Activated T-helper 2 cell treated with anti-CD3 and anti-CD28 coated beads, Interferon-gamma antibody, Interleukin-2, Interleukin-4, amounts not matched to agents 10 μg/mL and 5 μg/mL and 100 μg/mL, durations not matched to agents 14 hours and 24 hours and 36 hours (primary cell): Measurements from ENCODE around the gene TMEM128. TPM values are rescaled to one million over a fixed set of nuclear protein-coding genes. Genes with fewer than 3 reads are reported as not detected.
"Not testable (repeated sequence)": the region's sequence is repeated elsewhere in the genome, so short reads cannot be mapped to it uniquely, and the experiment has no call there.

Experiments
- DNase-seq: peaks from one replicate; pipeline ENCODE4 v3.0.0; 2021; ENCODE audit warnings: low spot score
- H3K27ac Mint-ChIP-seq: one replicate; pipeline ENCODE4 v1.8.0; 2021; ENCODE audit warnings: mixed read lengths
- H3K27me3 Mint-ChIP-seq: one replicate; pipeline ENCODE4 v1.8.0; 2021; ENCODE audit warnings: low read depth, mixed read lengths
- H3K36me3 Mint-ChIP-seq: one replicate; pipeline ENCODE4 v1.8.0; 2021; ENCODE audit warnings: low read depth, mixed read lengths
- H3K4me1 Mint-ChIP-seq: one replicate; pipeline ENCODE4 v1.8.0; 2021; ENCODE audit warnings: low read depth, mixed read lengths
- H3K4me3 Mint-ChIP-seq: one replicate; pipeline ENCODE4 v1.8.0; 2021; ENCODE audit warnings: low read depth, mild to moderate bottlenecking, moderate library complexity, mixed read lengths
- H3K9me3 Mint-ChIP-seq: one replicate; pipeline ENCODE4 v1.8.0; 2021; ENCODE audit warnings: mixed read lengths
- intact Hi-C: fragments of 100-400 bp; cut with micrococcal nuclease; formaldehyde crosslinking; loops from one replicate; pipeline ENCODE4 v1.15.1; 2023
- total RNA-seq: library from RNA; stranded (reverse); gene quantifications from 2 replicates; pipeline ENCODE4 v1.2.3, GENCODE V29; 2022

The TMEM128 gene
- total RNA-seq, 1 donor from 2014 or later = 18.5 TPM

DNA sequence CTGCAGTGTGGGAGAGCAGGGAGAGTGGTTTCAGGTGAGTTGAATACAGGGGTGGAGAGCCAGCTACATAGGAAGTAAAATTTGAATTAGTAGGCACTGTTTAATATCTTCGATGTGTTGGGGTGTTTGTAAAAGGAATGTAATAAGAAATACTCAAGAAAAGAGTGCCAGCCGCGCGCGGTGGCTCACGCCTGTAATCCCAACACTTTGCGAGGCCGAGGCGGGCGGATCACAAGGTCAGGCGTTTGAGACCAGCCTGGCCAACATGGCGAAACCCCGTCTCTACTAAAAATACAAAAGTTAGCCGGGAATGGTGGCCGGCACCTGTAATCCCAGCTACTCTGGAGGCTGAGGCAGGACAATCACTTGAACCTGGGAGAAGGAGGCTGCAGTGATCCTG is 1.3 kb upstream of the TMEM128 start:
- H3K36me3 Mint-ChIP-seq = peaks cover 17% of the 10 kb centered on the region
- H3K4me3 Mint-ChIP-seq = peak overlapping the region; percentile 94
- H3K27ac Mint-ChIP-seq, H3K27me3 Mint-ChIP-seq, H3K9me3 Mint-ChIP-seq, DNase-seq: not testable (repeated sequence)
- peaks cover 20% of the 10 kb centered on the region for H3K4me1 Mint-ChIP-seq
- intact Hi-C loops = loop anchor here (2.0 kb wide), 1 partner anchor 291 kb away; no protein-coding TSS in a partner anchor

DNA sequence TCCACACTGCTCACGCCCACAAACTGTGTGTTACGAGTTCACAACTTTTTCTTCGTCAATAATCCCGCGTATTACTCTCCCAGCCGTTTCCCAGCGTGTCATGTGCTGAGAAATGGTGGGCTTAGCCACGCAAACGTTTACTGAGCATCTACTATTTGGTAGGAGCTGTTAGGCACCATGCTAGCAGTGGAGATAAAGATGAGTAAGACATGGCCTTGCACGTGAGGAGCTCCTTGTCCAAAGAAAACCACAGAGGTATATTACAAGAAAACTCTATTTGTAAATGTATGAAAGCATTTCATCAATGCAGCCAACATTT is 821 bp upstream of the TMEM128 start:
- Mint-ChIP-seq H3K4me3 (peak overlapping the region; percentile 94), H3K4me1 (peaks cover 20% of the 10 kb centered on the region), H3K9me3 (no peaks in the 10 kb centered on the region), H3K27ac (peak overlapping the region; percentile 94), H3K36me3 (peaks cover 21% of the 10 kb centered on the region), H3K27me3 (no peaks in the 10 kb centered on the region)
- intact Hi-C loops = loop anchor here (1.0 to 2.0 kb wide), 2 partner anchors 41 to 292 kb away; partner anchors contain the start of genes LYAR and ZBTB49
- DNase-seq = no peak

GRCh38 chr4:4247696-4248028 is 361 bp downstream of the TMEM128 start:
- peaks cover 27% of the 10 kb centered on the region for H3K36me3 Mint-ChIP-seq
- H3K4me1 Mint-ChIP-seq = peaks cover 20% of the 10 kb centered on the region
- H3K4me3 Mint-ChIP-seq = peak overlapping the region; percentile 94
- H3K27ac Mint-ChIP-seq = peak overlapping the region; percentile 94
- H3K27me3 Mint-ChIP-seq = no peaks in the 10 kb centered on the region
- intact Hi-C loops = loop anchor here (1.0 to 2.0 kb wide), 2 partner anchors 43 to 293 kb away; partner anchors contain the start of genes LYAR and ZBTB49
- no peak for DNase-seq
- H3K9me3 Mint-ChIP-seq = no peaks in the 10 kb centered on the region

DNA sequence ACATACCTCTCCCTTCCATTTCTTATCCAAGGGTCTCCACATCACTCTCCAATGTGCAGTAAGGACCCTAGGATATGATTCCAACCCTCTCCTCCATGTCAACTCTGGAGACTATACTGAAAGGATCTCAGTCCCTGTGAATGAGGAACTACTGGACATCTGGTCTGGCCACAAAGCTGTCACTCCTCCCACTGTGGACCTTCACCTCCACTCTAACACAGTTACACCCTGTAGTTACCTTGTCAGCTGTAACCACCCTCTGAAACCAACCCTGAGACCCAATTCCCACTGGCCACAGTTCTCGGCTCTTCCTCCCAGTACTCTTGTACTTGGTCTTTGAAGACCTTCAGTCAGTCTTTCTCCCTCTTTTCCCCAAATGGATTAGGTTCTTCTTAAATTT is 2.9 kb downstream of the TMEM128 start:
- no peak overlapping the region for H3K4me3 Mint-ChIP-seq
- H3K9me3 Mint-ChIP-seq = no peaks in the 10 kb centered on the region
- intact Hi-C loops = no loop called here
- no peak overlapping the region for H3K27ac Mint-ChIP-seq
- DNase-seq = no peak
- no peaks in the 10 kb centered on the region for H3K27me3 Mint-ChIP-seq
- H3K4me1 Mint-ChIP-seq = peaks cover 20% of the 10 kb centered on the region
- H3K36me3 Mint-ChIP-seq = peaks cover 38% of the 10 kb centered on the region

DNA sequence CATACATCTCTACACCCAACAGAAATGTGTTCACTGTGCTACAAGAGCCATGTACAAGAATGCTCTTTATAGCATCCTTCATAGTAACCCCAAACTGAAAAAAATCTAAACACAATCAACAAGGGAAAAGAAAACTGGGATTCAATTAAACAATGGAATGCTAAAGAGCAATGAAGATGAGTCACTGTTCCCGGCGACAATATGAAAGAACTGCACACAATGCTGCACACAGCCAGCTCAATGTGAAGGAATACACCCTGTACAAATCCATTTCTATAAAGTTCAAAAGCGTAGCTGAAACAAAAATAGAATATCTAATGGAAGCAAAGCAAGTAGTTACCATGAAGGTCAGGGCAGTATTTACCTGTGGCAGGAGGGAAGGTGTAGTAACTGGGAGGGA is 8.5 kb downstream of the TMEM128 start:
- H3K9me3 Mint-ChIP-seq, H3K27ac Mint-ChIP-seq, intact Hi-C loops, H3K27me3 Mint-ChIP-seq, H3K4me3 Mint-ChIP-seq, DNase-seq, H3K4me1 Mint-ChIP-seq: not testable (repeated sequence)
- peaks cover 49% of the 10 kb centered on the region for H3K36me3 Mint-ChIP-seq

DNA sequence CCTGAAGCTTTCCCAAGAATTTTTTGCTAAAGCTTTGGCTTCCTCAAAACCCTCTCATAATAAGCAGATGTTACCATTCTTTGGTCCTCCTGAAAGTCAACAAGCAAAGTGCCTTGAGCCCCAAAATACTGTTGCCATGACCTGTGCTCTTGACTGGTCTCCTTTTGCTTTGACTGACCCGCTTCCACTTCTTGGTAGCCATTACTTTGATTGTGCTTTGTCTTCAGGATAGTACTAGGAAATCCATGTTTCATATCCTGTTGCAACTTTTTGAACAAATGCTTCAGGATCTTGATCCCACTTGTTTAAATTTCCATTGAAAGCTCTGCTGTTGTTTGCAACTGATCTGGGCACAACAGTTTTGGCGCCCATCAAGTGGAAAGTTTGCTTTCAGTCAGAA is 14.4 kb downstream of the TMEM128 start:
- Mint-ChIP-seq H3K27me3 (peaks cover 9% of the 10 kb centered on the region), H3K4me3 (no peak overlapping the region), H3K36me3 (peaks cover 15% of the 10 kb centered on the region), H3K4me1 (no peaks in the 10 kb centered on the region), H3K27ac (no peak overlapping the region), H3K9me3 (no peaks in the 10 kb centered on the region)
- no peak for DNase-seq
- intact Hi-C loops = no loop called here

DNA sequence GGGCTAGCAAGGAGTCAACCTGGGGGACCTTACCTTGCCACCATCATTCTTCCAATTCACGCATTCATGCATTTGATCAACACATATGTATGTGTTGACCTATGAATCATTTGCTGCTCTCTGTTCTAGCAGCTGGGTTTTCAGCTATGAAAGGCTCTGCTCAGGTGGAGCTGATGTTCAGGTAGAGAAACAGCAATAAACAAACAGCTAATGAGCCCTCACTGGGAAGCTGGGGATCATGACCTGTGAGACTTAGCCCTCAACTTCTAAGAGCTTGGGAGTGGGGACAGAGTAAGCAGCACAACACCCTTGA is 19.7 kb downstream of the TMEM128 start:
- DNase-seq = no peak
- intact Hi-C loops = no loop called here
- peaks cover 46% of the 10 kb centered on the region for H3K27me3 Mint-ChIP-seq
- H3K9me3 Mint-ChIP-seq = no peaks in the 10 kb centered on the region
- H3K4me1 Mint-ChIP-seq = no peaks in the 10 kb centered on the region
- peaks cover 6% of the 10 kb centered on the region for H3K36me3 Mint-ChIP-seq
- no peak overlapping the region for H3K4me3 Mint-ChIP-seq
- H3K27ac Mint-ChIP-seq = no peak overlapping the region

DNA sequence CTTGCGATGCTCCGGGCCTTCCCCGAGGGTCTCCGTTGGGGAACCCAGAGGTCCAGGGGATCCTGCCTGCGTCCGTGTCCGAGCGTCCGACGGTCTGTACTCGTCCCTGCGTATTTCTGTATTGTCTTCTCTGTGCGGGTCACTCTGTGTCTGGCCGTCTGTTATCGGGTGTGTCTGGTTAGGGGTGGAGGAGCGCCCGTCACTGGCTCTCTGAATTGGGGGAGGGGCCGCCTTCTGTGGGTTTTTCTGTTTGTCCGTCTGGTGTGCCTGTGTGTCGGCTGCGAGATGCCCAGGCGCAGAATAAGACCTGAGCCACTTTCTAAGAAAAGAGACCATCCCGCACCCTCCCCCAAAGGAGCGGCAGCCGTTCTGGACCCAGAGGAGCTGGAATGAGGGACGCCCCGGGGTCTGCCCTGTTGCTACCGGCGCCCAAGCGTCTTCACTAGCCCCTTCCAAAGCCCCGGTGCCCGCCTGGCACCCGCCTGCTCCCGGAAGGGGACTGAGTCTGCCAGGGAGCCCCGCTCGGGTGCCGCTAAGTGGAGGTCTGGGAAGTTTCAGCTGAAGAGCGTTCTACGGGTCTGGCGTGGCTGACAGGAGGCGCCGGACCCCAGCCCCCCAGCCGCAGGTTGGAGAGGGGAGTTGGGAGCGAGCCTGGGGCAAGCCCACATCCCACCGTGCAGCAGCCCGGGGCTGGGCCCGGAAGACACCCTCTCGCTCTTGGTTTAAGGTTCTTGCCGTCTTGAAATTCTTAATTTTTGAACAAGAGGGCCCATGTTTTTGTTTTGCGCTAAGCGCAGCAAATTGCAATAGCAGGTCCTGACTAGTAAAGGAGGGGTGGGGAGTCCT is 20.3 kb downstream of the TMEM128 start:
- intact Hi-C loops = no loop called here
- DNase-seq = no peak
- no peaks in the 10 kb centered on the region for H3K9me3 Mint-ChIP-seq
- H3K4me1 Mint-ChIP-seq = no peaks in the 10 kb centered on the region
- peaks cover 50% of the 10 kb centered on the region for H3K27me3 Mint-ChIP-seq
- peaks cover 6% of the 10 kb centered on the region for H3K36me3 Mint-ChIP-seq
- H3K27ac Mint-ChIP-seq = no peak overlapping the region
- H3K4me3 Mint-ChIP-seq = no peak overlapping the region

DNA sequence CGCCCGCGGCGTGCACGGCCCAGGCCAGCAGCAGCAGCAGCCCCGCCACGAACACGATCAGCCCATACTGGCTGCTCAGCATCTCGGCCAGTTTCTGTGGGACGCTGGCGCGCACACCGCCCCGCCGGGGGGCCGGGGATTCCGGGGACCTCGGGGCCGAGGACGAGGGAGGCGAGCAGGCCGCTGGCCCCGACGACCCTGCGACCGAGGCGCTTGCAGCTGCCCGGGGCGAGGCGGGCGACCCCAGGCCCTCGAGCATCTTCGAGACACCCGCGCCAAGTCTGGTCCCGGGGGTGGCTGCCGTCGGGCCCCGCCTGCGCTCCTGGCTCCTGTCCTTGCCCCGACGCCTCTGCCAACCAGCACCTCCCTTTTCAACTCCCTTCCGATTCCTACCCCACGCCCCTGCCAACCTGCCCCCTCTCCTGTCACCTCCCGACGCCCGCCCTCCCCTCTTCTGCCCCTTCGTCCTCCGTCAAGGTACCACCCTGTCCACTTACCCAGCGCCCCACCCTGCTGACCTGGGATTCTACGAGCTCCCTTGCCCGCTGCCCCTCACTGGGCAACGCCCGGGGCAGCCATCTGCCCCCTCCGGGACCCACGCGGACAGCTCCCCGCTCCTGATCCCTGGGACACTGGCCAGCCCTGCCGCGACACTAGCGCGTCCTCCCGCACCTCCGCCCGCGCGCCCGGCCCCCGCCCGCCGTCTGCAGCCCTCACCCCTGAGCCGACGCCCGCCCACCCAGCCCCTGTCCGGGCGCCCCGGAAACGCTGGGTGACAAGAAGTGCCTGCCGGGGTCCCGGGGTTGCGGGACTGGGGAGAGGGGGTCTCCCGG is 21.2 kb downstream of the TMEM128 start, which contains the start of gene OTOP1:
TSS of gene OTOP1 (minus strand) at position 324 of the 833 bp plus-strand sequence. CDS start at position 259, 65 bp downstream.
- DNase-seq = no peak
- no peak within 1 kb of the TSS for H3K27ac Mint-ChIP-seq
- H3K4me3 Mint-ChIP-seq = no peak within 1 kb of the TSS
- intact Hi-C loops = no loop called here
- peaks cover 6% of the 10 kb centered on the region for H3K36me3 Mint-ChIP-seq
- H3K9me3 Mint-ChIP-seq = no peaks in the 10 kb centered on the region
- peaks cover 51% of the 10 kb centered on the region for H3K27me3 Mint-ChIP-seq
- no peaks in the 10 kb centered on the region for H3K4me1 Mint-ChIP-seq

DNA sequence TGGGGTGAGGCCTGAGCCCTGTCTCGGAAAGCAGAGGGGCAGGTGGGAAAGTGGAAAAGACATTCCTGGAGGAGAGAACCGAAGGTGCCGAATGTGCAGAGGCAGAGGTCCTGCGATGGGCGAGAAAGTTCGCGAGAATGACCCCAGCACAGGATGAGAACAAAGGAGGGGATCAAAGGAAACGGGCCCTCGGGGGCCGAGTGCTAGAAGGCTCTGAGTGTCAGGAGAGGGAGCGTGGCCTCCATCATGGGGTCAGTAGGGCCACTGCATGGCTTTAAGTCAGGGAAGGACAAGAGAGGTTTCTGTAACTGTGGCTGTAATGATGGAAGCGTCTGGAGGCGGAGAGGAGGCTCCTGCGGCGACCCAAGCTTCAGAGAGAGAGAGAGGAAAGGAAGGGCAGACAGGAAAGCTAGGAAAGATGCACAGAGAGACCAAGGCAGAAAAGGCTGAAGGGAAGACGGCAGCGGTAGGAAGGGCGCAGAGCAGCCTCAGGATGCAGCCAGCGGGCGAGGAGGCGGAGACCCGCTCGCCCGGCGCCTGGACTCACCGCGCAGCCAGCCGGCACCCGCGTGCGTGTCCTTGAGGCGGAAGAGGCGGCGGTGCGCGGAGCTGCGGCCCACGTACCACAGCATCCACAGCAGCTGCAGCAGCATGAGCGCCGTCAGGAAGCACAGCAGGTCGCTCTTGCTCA is 22.0 kb downstream of the TMEM128 start:
- DNase-seq = no peak
- Mint-ChIP-seq H3K9me3 (no peaks in the 10 kb centered on the region), H3K27me3 (peaks cover 51% of the 10 kb centered on the region), H3K27ac (no peak overlapping the region), H3K4me1 (no peaks in the 10 kb centered on the region), H3K4me3 (no peak overlapping the region), H3K36me3 (peaks cover 6% of the 10 kb centered on the region)
- intact Hi-C loops = no loop called here

DNA sequence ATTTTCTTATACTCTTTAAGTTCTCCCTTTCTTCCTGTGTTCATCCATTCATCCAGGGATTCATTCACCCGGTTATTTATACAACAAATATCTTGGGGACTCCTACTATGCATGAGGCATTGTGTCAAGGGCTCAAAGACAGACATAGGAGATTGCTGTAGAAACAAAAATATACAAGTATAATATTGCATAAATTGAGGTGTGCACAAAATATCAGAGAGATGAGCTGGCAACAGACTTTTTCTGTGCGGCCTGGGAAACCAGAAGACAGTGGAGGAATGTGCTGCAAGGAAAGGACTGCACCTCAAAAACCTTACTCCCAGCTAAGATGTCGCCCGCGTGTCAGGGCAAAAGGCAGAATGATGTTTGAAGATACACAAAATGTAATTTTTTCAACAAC is 30.9 kb downstream of the TMEM128 start:
- no peaks in the 10 kb centered on the region for H3K4me1 Mint-ChIP-seq
- intact Hi-C loops = no loop called here
- H3K9me3 Mint-ChIP-seq = no peaks in the 10 kb centered on the region
- DNase-seq = no peak
- no peak overlapping the region for H3K4me3 Mint-ChIP-seq
- H3K27ac Mint-ChIP-seq = no peak overlapping the region
- H3K27me3 Mint-ChIP-seq = peaks cover 6% of the 10 kb centered on the region
- H3K36me3 Mint-ChIP-seq = no peaks in the 10 kb centered on the region

DNA sequence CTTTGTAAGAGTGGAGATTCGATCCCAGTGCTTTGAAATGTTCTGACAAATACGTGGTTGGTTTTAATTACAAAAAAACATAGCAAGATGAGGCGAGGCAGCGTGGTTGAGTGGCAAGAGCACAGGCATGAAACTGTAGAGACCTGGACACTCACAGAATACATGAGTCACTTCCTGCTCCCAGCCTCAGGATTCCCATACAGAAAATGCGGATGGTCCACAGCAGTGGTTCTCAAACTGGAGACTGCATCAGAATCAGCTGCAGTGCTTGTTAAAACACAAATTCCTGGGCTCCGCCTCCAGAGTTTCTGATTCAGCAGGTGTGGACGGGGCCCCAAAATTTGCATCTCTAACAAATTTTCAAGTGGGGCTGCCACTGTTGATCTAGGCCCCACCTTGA is 31.4 kb downstream of the TMEM128 start:
- Mint-ChIP-seq H3K4me1 (no peaks in the 10 kb centered on the region), H3K27ac (no peak overlapping the region), H3K9me3 (no peaks in the 10 kb centered on the region), H3K36me3 (no peaks in the 10 kb centered on the region), H3K4me3 (no peak overlapping the region), H3K27me3 (peaks cover 4% of the 10 kb centered on the region)
- intact Hi-C loops = no loop called here
- no peak for DNase-seq

- H3K4me3 Mint-ChIP-seq, H3K9me3 Mint-ChIP-seq, H3K27ac Mint-ChIP-seq, H3K27me3 Mint-ChIP-seq, intact Hi-C loops, H3K36me3 Mint-ChIP-seq, DNase-seq, H3K4me1 Mint-ChIP-seq: not testable (repeated sequence)
Observed at GRCh38 chr4:4213674-4214073, 34.3 kb downstream of the TMEM128 start.
